Measurements from ENCODE around the gene POLR2J. TPM values are rescaled to one million over a fixed set of nuclear protein-coding genes. Genes with fewer than 3 reads are reported as not detected.
"Not testable (repeated sequence)": the region's sequence is repeated elsewhere in the genome, so short reads cannot be mapped to it uniquely, and the experiment has no call there.

POLR2J gene
- total RNA-seq, result 10 to 100 TPM; 13.6 to 67.3 TPM
- 10 to 100 TPM; 52.6 to 53.3 TPM for polyA plus RNA-seq (ENCODE audit: insufficient read length in 2 of 2)
- long read RNA-seq, donor 1, transcript POLR2J-201 (4 exons, 932 nt), result major isoform, 83 of 95 reads
- long read RNA-seq, donor 1, partial matches to known transcripts, result 12 of 95 reads
- long read RNA-seq, donor 1, other reads (novel, unspliced or antisense), result 0 of 95 reads
- long read RNA-seq, donor 2, transcript POLR2J-201 (4 exons, 932 nt), result major isoform, 48 of 48 reads
- long read RNA-seq, donor 2, partial matches to known transcripts, result 0 of 48 reads
- long read RNA-seq, donor 2, other reads (novel, unspliced or antisense), result 0 of 48 reads
- long read RNA-seq, donor 3, transcript POLR2J-201 (4 exons, 932 nt), result major isoform, 43 of 43 reads
- long read RNA-seq, donor 3, partial matches to known transcripts, result 0 of 43 reads
- long read RNA-seq, donor 3, other reads (novel, unspliced or antisense), result 0 of 43 reads
- long read RNA-seq, donor 4, transcript POLR2J-201 (4 exons, 932 nt), result major isoform, 147 of 165 reads
- long read RNA-seq, donor 4, partial matches to known transcripts, result 18 of 165 reads
- long read RNA-seq, donor 4, other reads (novel, unspliced or antisense), result 0 of 165 reads

- Histone ChIP-seq H3K4me1 (ENCODE audit: control insufficient read depth, insufficient read depth, low read length) (peaks cover 12% of the 10 kb centered on the region), H3K4me3 (ENCODE audit: low read depth, low read length) (peak within 1 kb of the TSS; percentile 45)
- DNase-seq (ENCODE audit: low read depth in 4 of 6, low spot score in 6 of 6), result peak in 4 of 6 donors; percentile 67 to 96 (median 84)
- H3K27me3 ChIP-seq (ENCODE audit: control insufficient read depth, insufficient read depth, low read length); H3K27ac ChIP-seq (ENCODE audit: low read depth, low read length); H3K9me3 ChIP-seq (ENCODE audit: control insufficient read depth, insufficient read depth, low read length); H3K36me3 ChIP-seq (ENCODE audit: control insufficient read depth, insufficient read depth, low read length): not testable (repeated sequence)
- 0% methylated on average over 19 of the region's 72 CpGs for WGBS (ENCODE audit: insufficient coverage)
These were observed at the start of gene POLR2J for GRCh38 chr7:102478314-102479208. Gene POLR2J (minus strand): TSS chr7:102478922. CDS start chr7:102478860, 62 bp downstream.

- not testable (repeated sequence) for H3K4me1 ChIP-seq (ENCODE audit: control insufficient read depth, insufficient read depth, low read length); DNase-seq (ENCODE audit: low read depth in 4 of 6, low spot score in 6 of 6); H3K9me3 ChIP-seq (ENCODE audit: control insufficient read depth, insufficient read depth, low read length); H3K27ac ChIP-seq (ENCODE audit: low read depth, low read length); H3K4me3 ChIP-seq (ENCODE audit: low read depth, low read length); H3K27me3 ChIP-seq (ENCODE audit: control insufficient read depth, insufficient read depth, low read length); H3K36me3 ChIP-seq (ENCODE audit: control insufficient read depth, insufficient read depth, low read length)
- no CpG with 5 or more reads among the region's 13 CpGs for WGBS (ENCODE audit: insufficient coverage)
These were observed 49.4 kb upstream of the POLR2J start for GRCh38 chr7:102527822-102528793.

- not testable (repeated sequence) for H3K27me3 ChIP-seq (ENCODE audit: control insufficient read depth, insufficient read depth, low read length); H3K27ac ChIP-seq (ENCODE audit: low read depth, low read length); H3K4me1 ChIP-seq (ENCODE audit: control insufficient read depth, insufficient read depth, low read length); H3K4me3 ChIP-seq (ENCODE audit: low read depth, low read length); H3K9me3 ChIP-seq (ENCODE audit: control insufficient read depth, insufficient read depth, low read length); DNase-seq (ENCODE audit: low read depth in 4 of 6, low spot score in 6 of 6); H3K36me3 ChIP-seq (ENCODE audit: control insufficient read depth, insufficient read depth, low read length)
- no CpG with 5 or more reads among the region's 8 CpGs for WGBS (ENCODE audit: insufficient coverage)
These were observed 48.5 kb upstream of the POLR2J start for GRCh38 chr7:102527182-102527581.

- H3K4me3 ChIP-seq (ENCODE audit: low read depth, low read length); H3K36me3 ChIP-seq (ENCODE audit: control insufficient read depth, insufficient read depth, low read length); H3K27ac ChIP-seq (ENCODE audit: low read depth, low read length); H3K27me3 ChIP-seq (ENCODE audit: control insufficient read depth, insufficient read depth, low read length); H3K9me3 ChIP-seq (ENCODE audit: control insufficient read depth, insufficient read depth, low read length); DNase-seq (ENCODE audit: low read depth in 4 of 6, low spot score in 6 of 6); H3K4me1 ChIP-seq (ENCODE audit: control insufficient read depth, insufficient read depth, low read length): not testable (repeated sequence)
- no CpG with 5 or more reads among the region's 2 CpGs for WGBS (ENCODE audit: insufficient coverage)
These were observed 46.1 kb upstream of the POLR2J start for GRCh38 chr7:102524803-102525202.

GRCh38 chr7:102520797-102521196, 42.1 kb upstream of the POLR2J start:
- H3K9me3 ChIP-seq (ENCODE audit: control insufficient read depth, insufficient read depth, low read length); H3K27ac ChIP-seq (ENCODE audit: low read depth, low read length); H3K27me3 ChIP-seq (ENCODE audit: control insufficient read depth, insufficient read depth, low read length); H3K36me3 ChIP-seq (ENCODE audit: control insufficient read depth, insufficient read depth, low read length); H3K4me1 ChIP-seq (ENCODE audit: control insufficient read depth, insufficient read depth, low read length); H3K4me3 ChIP-seq (ENCODE audit: low read depth, low read length); DNase-seq (ENCODE audit: low read depth in 4 of 6, low spot score in 6 of 6): not testable (repeated sequence)
- no CpG with 5 or more reads among the region's 5 CpGs for WGBS (ENCODE audit: insufficient coverage)

- WGBS (ENCODE audit: insufficient coverage), result no CpG with 5 or more reads among the region's 61 CpGs
These were observed 38.9 kb upstream of the POLR2J start, which contains the start of gene RASA4B for GRCh38 chr7:102517550-102518147. Gene RASA4B (minus strand): TSS chr7:102517777. CDS start chr7:102517710, 67 bp downstream.

GRCh38 chr7:102516951-102517350, 38.2 kb upstream of the POLR2J start:
- not testable (repeated sequence) for H3K27ac ChIP-seq (ENCODE audit: low read depth, low read length); H3K4me3 ChIP-seq (ENCODE audit: low read depth, low read length); H3K9me3 ChIP-seq (ENCODE audit: control insufficient read depth, insufficient read depth, low read length); H3K36me3 ChIP-seq (ENCODE audit: control insufficient read depth, insufficient read depth, low read length); H3K4me1 ChIP-seq (ENCODE audit: control insufficient read depth, insufficient read depth, low read length); DNase-seq (ENCODE audit: low read depth in 4 of 6, low spot score in 6 of 6); H3K27me3 ChIP-seq (ENCODE audit: control insufficient read depth, insufficient read depth, low read length)
- no CpG with 5 or more reads among the region's 10 CpGs for WGBS (ENCODE audit: insufficient coverage)

More at GRCh38 chr7:102517550-102518147, 38.9 kb upstream of the POLR2J start, which contains the start of gene RASA4B:
- not testable (repeated sequence) for H3K9me3 ChIP-seq (ENCODE audit: control insufficient read depth, insufficient read depth, low read length); H3K36me3 ChIP-seq (ENCODE audit: control insufficient read depth, insufficient read depth, low read length); H3K27me3 ChIP-seq (ENCODE audit: control insufficient read depth, insufficient read depth, low read length); H3K27ac ChIP-seq (ENCODE audit: low read depth, low read length); H3K4me1 ChIP-seq (ENCODE audit: control insufficient read depth, insufficient read depth, low read length)
- peak within 1 kb of the TSS; percentile 26 for H3K4me3 ChIP-seq (ENCODE audit: low read depth, low read length)
- peak in 3 of 6 donors; percentile 7 to 47 (median 12) for DNase-seq (ENCODE audit: low read depth in 4 of 6, low spot score in 6 of 6)

GRCh38 chr7:102515889-102516288, 37.2 kb upstream of the POLR2J start:
- H3K9me3 ChIP-seq (ENCODE audit: control insufficient read depth, insufficient read depth, low read length); H3K4me1 ChIP-seq (ENCODE audit: control insufficient read depth, insufficient read depth, low read length); H3K4me3 ChIP-seq (ENCODE audit: low read depth, low read length); H3K27me3 ChIP-seq (ENCODE audit: control insufficient read depth, insufficient read depth, low read length); H3K36me3 ChIP-seq (ENCODE audit: control insufficient read depth, insufficient read depth, low read length); H3K27ac ChIP-seq (ENCODE audit: low read depth, low read length); DNase-seq (ENCODE audit: low read depth in 4 of 6, low spot score in 6 of 6): not testable (repeated sequence)
- WGBS (ENCODE audit: insufficient coverage), result no CpG with 5 or more reads among the region's 3 CpGs
